ENCODE results near the gene COL15A1.

COL15A1 gene

DNA sequence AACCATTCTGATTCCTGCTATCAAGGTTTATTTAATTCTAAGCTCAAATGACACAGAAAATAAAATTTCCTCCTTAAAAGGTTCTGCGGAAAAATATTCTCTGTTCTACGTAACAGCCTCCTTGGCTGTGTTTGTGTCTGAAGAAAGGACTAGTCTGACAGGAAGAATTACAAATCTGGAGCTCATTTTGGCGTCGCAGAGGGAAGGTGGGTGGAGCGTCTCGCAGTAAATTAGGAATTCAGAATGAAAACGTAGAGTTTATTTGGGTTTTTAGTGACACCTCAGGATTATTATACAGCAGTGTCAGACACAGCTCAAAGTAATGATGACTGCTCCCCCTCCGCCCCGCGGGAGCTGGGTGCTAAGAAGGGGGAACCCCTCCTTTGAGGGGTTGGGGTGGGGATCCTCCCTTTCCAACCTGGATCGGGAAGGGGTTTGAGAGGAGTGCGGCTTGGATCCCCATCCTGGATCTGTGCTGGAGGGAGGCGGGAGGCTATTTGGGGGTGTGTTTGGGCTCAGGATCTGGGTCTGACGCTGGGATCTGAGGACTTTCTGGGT lies 160.3 kb downstream of the COL15A1 start:
- no peak for DNase-seq
- Histone ChIP-seq H3K4me3 (ENCODE audit: low read length) (peak overlapping the region; percentile 75), H3K9ac (ENCODE audit: low read length) (peak overlapping the region; percentile 32; the same call in 1 of the 2 replicates), H3K9me3 (replicated peaks; ENCODE audit: insufficient read depth, low read length) (no peaks in the 10 kb centered on the region), H3K36me3 (replicated peaks; ENCODE audit: insufficient read depth, low read length) (no peaks in the 10 kb centered on the region), H3K27me3 (replicated peaks; ENCODE audit: insufficient read depth, low read length) (no peaks in the 10 kb centered on the region; the same call in 1 of the 2 replicates), H3K4me2 (ENCODE audit: low read depth, low read length) (peak overlapping the region; percentile 99), H3K27ac (ENCODE audit: low read length) (no peak overlapping the region), H3K9me2 (replicated peaks; ENCODE audit: insufficient read depth, low read length) (no peaks in the 10 kb centered on the region), H3K4me1 (ENCODE audit: low read length) (no peaks in the 10 kb centered on the region), H3F3A (ENCODE audit: insufficient read depth, low read length) (0 out of 2 replicates have a peak, but pooled peaks cover 5% of the 10 kb centered on the region), H4K20me1 (ENCODE audit: insufficient read depth, low read length) (no peaks in the 10 kb centered on the region), H2AFZ (ENCODE audit: low read length) (peak overlapping the region; percentile 88), H3K79me2 (ENCODE audit: low read length) (peaks cover 11% of the 10 kb centered on the region; the same call in 1 of the 2 replicates)
- TF ChIP-seq, protein P1, sequence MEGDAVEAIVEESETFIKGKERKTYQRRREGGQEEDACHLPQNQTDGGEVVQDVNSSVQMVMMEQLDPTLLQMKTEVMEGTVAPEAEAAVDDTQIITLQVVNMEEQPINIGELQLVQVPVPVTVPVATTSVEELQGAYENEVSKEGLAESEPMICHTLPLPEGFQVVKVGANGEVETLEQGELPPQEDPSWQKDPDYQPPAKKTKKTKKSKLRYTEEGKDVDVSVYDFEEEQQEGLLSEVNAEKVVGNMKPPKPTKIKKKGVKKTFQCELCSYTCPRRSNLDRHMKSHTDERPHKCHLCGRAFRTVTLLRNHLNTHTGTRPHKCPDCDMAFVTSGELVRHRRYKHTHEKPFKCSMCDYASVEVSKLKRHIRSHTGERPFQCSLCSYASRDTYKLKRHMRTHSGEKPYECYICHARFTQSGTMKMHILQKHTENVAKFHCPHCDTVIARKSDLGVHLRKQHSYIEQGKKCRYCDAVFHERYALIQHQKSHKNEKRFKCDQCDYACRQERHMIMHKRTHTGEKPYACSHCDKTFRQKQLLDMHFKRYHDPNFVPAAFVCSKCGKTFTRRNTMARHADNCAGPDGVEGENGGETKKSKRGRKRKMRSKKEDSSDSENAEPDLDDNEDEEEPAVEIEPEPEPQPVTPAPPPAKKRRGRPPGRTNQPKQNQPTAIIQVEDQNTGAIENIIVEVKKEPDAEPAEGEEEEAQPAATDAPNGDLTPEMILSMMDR (IDR thresholded peaks at IDR 0.05; ENCODE audit: low read length): no peak
- TF ChIP-seq EZH2 (optimal IDR thresholded peaks at IDR 0.05; ENCODE audit: low read depth, low read length): no peak
- no peak for TF ChIP-seq EZH2phosphoT487 (IDR thresholded peaks at IDR 0.05; ENCODE audit: low read length)

DNA sequence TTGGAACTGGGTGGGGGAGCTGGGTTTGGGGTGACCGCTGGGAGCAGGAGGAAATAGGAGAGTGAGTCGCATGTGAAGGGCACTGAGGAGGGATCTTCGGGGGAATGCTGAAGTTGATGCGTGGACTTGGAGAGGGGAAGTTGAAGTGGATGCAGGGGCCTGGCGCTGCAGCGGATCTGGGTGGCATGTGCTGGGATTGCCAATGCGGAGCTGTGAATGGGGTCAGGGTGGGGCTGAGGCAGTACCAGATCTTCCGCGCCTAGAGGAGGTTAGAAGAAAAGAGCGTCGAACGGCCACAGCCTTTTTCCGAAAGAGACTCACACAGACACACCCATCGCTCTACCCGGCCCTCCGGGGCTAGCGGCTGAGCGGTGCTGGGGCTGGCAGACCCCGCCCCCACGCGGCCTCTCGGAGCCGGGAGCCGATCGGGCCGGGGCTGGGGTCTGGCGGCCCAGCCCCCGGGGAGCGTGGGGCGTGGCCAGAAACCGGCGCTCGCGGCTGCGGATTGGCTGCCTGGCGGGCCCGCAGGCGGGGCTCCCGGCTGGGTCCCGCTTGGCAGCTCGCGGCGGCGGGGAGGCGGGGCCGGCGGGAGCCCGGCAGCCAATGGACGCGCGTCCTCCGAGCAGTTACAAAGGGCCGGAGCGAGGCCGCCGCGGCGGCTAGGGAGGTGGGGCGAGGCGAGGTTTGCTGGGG lies 160.9 kb downstream of the COL15A1 start, which contains the start of gene TGFBR1:
Gene TGFBR1 (plus strand): TSS at position 655 of the 693 bp plus-strand sequence. CDS start 93 bp downstream, outside the sequence.
- DNase-seq: peak; percentile 95
- Histone ChIP-seq H2AFZ (ENCODE audit: low read length) (peak within 1 kb of the TSS; percentile 88), H3K27me3 (replicated peaks; ENCODE audit: insufficient read depth, low read length) (no peaks in the 10 kb centered on the region; the same call in 1 of the 2 replicates), H3K27ac (ENCODE audit: low read length) (no peak within 1 kb of the TSS), H3K4me1 (ENCODE audit: low read length) (no peaks in the 10 kb centered on the region), H3K36me3 (replicated peaks; ENCODE audit: insufficient read depth, low read length) (no peaks in the 10 kb centered on the region), H3K4me3 (ENCODE audit: low read length) (peak within 1 kb of the TSS; percentile 79), H3K9ac (ENCODE audit: low read length) (peak within 1 kb of the TSS; percentile 52; the same call in 1 of the 2 replicates), H3K9me2 (replicated peaks; ENCODE audit: insufficient read depth, low read length) (no peaks in the 10 kb centered on the region), H3K4me2 (ENCODE audit: low read depth, low read length) (peak within 1 kb of the TSS; percentile 99), H3K9me3 (replicated peaks; ENCODE audit: insufficient read depth, low read length) (no peaks in the 10 kb centered on the region), H3K79me2 (ENCODE audit: low read length) (peaks cover 11% of the 10 kb centered on the region; the same call in 1 of the 2 replicates), H4K20me1 (ENCODE audit: insufficient read depth, low read length) (no peaks in the 10 kb centered on the region), H3F3A (ENCODE audit: insufficient read depth, low read length) (0 out of 2 replicates have a peak, but pooled peaks cover 5% of the 10 kb centered on the region)
- TF ChIP-seq, protein P1 (IDR thresholded peaks at IDR 0.05; ENCODE audit: low read length): 0 out of 2 replicates have a peak, but pooled peaks have one; percentile 4
- no peak for TF ChIP-seq EZH2phosphoT487 (IDR thresholded peaks at IDR 0.05; ENCODE audit: low read length)

DNA sequence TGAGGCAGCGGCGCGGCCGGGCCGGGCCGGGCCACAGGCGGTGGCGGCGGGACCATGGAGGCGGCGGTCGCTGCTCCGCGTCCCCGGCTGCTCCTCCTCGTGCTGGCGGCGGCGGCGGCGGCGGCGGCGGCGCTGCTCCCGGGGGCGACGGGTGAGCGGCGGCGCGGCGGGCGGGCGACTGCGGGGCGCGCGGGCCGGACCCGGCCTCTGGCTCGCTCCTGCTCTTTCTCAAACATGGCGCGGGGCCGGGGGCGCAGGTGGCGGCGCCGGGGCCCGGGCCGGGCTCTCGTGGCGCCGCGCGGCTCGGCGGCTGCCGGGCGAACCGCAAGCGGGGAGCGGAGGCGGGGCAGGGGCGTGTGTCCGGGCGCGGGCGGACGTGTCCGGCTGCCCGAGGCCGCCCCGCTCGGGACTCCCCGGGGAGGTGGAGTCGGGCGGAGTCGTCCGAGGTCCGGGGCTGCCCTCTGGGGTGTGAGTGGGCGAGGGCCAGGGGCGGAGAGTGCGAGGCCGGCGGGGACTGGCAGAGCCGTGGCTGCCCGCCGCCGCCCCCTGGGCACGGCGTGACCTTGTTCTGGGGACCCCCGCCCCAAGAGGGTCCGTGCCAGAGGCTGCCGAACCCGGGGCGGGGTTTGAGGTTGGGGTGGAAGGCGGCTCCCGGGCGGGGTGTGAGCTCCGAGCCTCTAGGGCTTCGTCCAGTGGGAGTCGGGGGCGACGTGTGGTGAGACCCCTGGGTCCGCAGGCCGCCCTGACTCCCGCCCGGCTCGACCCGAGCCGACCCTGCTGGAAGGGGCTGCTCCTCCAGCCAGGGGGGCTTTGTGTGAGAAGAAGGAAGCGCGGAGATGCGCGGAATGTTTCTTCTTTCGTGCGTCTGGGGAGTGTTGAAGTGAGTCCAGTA lies 161.7 kb downstream of the COL15A1 start:
- no peaks in the 10 kb centered on the region for H3K36me3 ChIP-seq (replicated peaks; ENCODE audit: insufficient read depth, low read length)
- no peaks in the 10 kb centered on the region for H3K9me3 ChIP-seq (replicated peaks; ENCODE audit: insufficient read depth, low read length)
- H2AFZ ChIP-seq (ENCODE audit: low read length): peak overlapping the region; percentile 61
- peak overlapping the region; percentile 79 for H3K4me3 ChIP-seq (ENCODE audit: low read length)
- DNase-seq: peak; percentile 60
- H3F3A ChIP-seq (ENCODE audit: insufficient read depth, low read length): 0 out of 2 replicates have a peak, but pooled peaks cover 5% of the 10 kb centered on the region
- no peaks in the 10 kb centered on the region; the same call in 1 of the 2 replicates for H3K27me3 ChIP-seq (replicated peaks; ENCODE audit: insufficient read depth, low read length)
- no peaks in the 10 kb centered on the region for H4K20me1 ChIP-seq (ENCODE audit: insufficient read depth, low read length)
- no peak for TF ChIP-seq EZH2phosphoT487 (IDR thresholded peaks at IDR 0.05; ENCODE audit: low read length)
- TF ChIP-seq, protein P1 (IDR thresholded peaks at IDR 0.05; ENCODE audit: low read length): no peak
- H3K4me2 ChIP-seq (ENCODE audit: low read depth, low read length): peak overlapping the region; percentile 94
- H3K4me1 ChIP-seq (ENCODE audit: low read length): no peaks in the 10 kb centered on the region
- no peaks in the 10 kb centered on the region for H3K9me2 ChIP-seq (replicated peaks; ENCODE audit: insufficient read depth, low read length)
- peak overlapping the region; percentile 52; the same call in 1 of the 2 replicates for H3K9ac ChIP-seq (ENCODE audit: low read length)
- no peak overlapping the region for H3K27ac ChIP-seq (ENCODE audit: low read length)
- peaks cover 11% of the 10 kb centered on the region; the same call in 1 of the 2 replicates for H3K79me2 ChIP-seq (ENCODE audit: low read length)
